ENCODE data around the gene GSTK1.

GSTK1 gene

GRCh38 chr7:143237366-143237765 is 25.9 kb upstream of the GSTK1 start:
- H4K91ac ChIP-seq (ENCODE audit: low read depth, low read length, poor library complexity), result no peak overlapping the region
- no peak overlapping the region for H3K23ac ChIP-seq (ENCODE audit: low read depth, low read length, poor library complexity)
- no peak overlapping the region for H3K4ac ChIP-seq (ENCODE audit: low read length)
- no peak overlapping the region for H2BK15ac ChIP-seq (ENCODE audit: low read length)
- no peak overlapping the region for H3K9ac ChIP-seq (ENCODE audit: low read depth, low read length, poor library complexity)
- no peak overlapping the region for H3K14ac ChIP-seq (ENCODE audit: low read length)
- H3K27ac ChIP-seq (replicated peaks; ENCODE audit: low read length), result no peak overlapping the region
- no peak overlapping the region for H2AFZ ChIP-seq (ENCODE audit: low read length)
- no peak for DNase-seq (ENCODE audit: low spot score)
- peaks cover 0 to 3% (median 0%) of the 10 kb centered on the region in 3 experiments for H3K27me3 ChIP-seq (ENCODE audit: control insufficient read depth in 3 of 3, insufficient read depth in 3 of 3, low read depth in 1 of 3, low read length in 3 of 3)
- peaks cover 0 to 1% of the 10 kb centered on the region in 2 donors for H3K4me1 ChIP-seq (ENCODE audit: control insufficient read depth in 2 of 2, insufficient read depth in 1 of 2, low read depth in 1 of 2, low read length in 2 of 2)
- no peak overlapping the region for H2BK12ac ChIP-seq (ENCODE audit: low read length)
- H3K79me1 ChIP-seq (ENCODE audit: low read depth, low read length), result no peaks in the 10 kb centered on the region
- no peak overlapping the region for H3K18ac ChIP-seq (ENCODE audit: low read length)
- peaks cover 0 to 5% of the 10 kb centered on the region in 2 donors for H3K9me3 ChIP-seq (replicated peaks in 1 of 2; ENCODE audit: control insufficient read depth in 2 of 2, insufficient read depth in 1 of 2, low read depth in 1 of 2, low read length in 2 of 2)
- H2BK5ac ChIP-seq (ENCODE audit: low read length), result no peak overlapping the region
- H4K8ac ChIP-seq (ENCODE audit: low read depth, low read length), result no peak overlapping the region
- no peak overlapping the region for H3K4me3 ChIP-seq (ENCODE audit: low read length in 2 of 2)
- no peak overlapping the region for H3K4me2 ChIP-seq (ENCODE audit: insufficient read depth, low read length, poor library complexity, severe bottlenecking)
- no peak overlapping the region for H2AK5ac ChIP-seq (ENCODE audit: low read depth, low read length)
- no peaks in the 10 kb centered on the region for H3K36me3 ChIP-seq (replicated peaks in 1 of 2; ENCODE audit: control insufficient read depth in 2 of 2, insufficient read depth in 2 of 2, low read length in 2 of 2)
- H2BK120ac ChIP-seq (ENCODE audit: low read depth, low read length), result no peak overlapping the region

GRCh38 chr7:143238289-143238980 is 24.8 kb upstream of the GSTK1 start:
- H2BK120ac ChIP-seq (ENCODE audit: low read depth, low read length), result no peak overlapping the region
- H2BK15ac ChIP-seq (ENCODE audit: low read length), result no peak overlapping the region
- H2BK12ac ChIP-seq (ENCODE audit: low read length), result no peak overlapping the region
- WGBS, 2 donors (ENCODE audit: extremely low coverage in 2 of 2, insufficient read length in 2 of 2, insufficient replicate concordance in 1 of 2), result no CpG with 5 or more reads among the region's 1 CpG
- peaks cover under 1 to 1% of the 10 kb centered on the region in 2 donors for H3K4me1 ChIP-seq (ENCODE audit: control insufficient read depth in 2 of 2, insufficient read depth in 1 of 2, low read depth in 1 of 2, low read length in 2 of 2)
- no peak overlapping the region for H2BK5ac ChIP-seq (ENCODE audit: low read length)
- no peak overlapping the region for H3K18ac ChIP-seq (ENCODE audit: low read length)
- H3K27me3 ChIP-seq (ENCODE audit: control insufficient read depth in 3 of 3, insufficient read depth in 3 of 3, low read depth in 1 of 3, low read length in 3 of 3), result peaks cover 0 to 3% (median 0%) of the 10 kb centered on the region in 3 experiments
- no peak overlapping the region for H2AK5ac ChIP-seq (ENCODE audit: low read depth, low read length)
- H4K91ac ChIP-seq (ENCODE audit: low read depth, low read length, poor library complexity), result no peak overlapping the region
- H4K8ac ChIP-seq (ENCODE audit: low read depth, low read length), result no peak overlapping the region
- no peak overlapping the region for H2AFZ ChIP-seq (ENCODE audit: low read length)
- H3K4ac ChIP-seq (ENCODE audit: low read length), result no peak overlapping the region
- H3K23ac ChIP-seq (ENCODE audit: low read depth, low read length, poor library complexity), result no peak overlapping the region
- no peaks in the 10 kb centered on the region for H3K79me1 ChIP-seq (ENCODE audit: low read depth, low read length)
- H3K9ac ChIP-seq (ENCODE audit: low read depth, low read length, poor library complexity), result no peak overlapping the region
- peaks cover 0 to 5% of the 10 kb centered on the region in 2 donors for H3K9me3 ChIP-seq (replicated peaks in 1 of 2; ENCODE audit: control insufficient read depth in 2 of 2, insufficient read depth in 1 of 2, low read depth in 1 of 2, low read length in 2 of 2)
- no peak overlapping the region for H3K4me2 ChIP-seq (ENCODE audit: insufficient read depth, low read length, poor library complexity, severe bottlenecking)
- H3K14ac ChIP-seq (ENCODE audit: low read length), result no peak overlapping the region
- no peak for DNase-seq (ENCODE audit: low spot score)
- H3K27ac ChIP-seq (replicated peaks; ENCODE audit: low read length), result no peak overlapping the region
- no peak overlapping the region for H3K4me3 ChIP-seq (ENCODE audit: low read length in 2 of 2)
- no peaks in the 10 kb centered on the region for H3K36me3 ChIP-seq (replicated peaks in 1 of 2; ENCODE audit: control insufficient read depth in 2 of 2, insufficient read depth in 2 of 2, low read length in 2 of 2)

GRCh38 chr7:143239813-143240212 is 23.4 kb upstream of the GSTK1 start:
- Histone ChIP-seq H3K9me3 (replicated peaks in 1 of 2; ENCODE audit: control insufficient read depth in 2 of 2, insufficient read depth in 1 of 2, low read depth in 1 of 2, low read length in 2 of 2) (peaks cover 0 to 5% of the 10 kb centered on the region in 2 donors), H2BK12ac (ENCODE audit: low read length) (no peak overlapping the region), H2AFZ (ENCODE audit: low read length) (no peak overlapping the region), H3K4me3 (ENCODE audit: low read length in 2 of 2) (no peak overlapping the region), H3K23ac (ENCODE audit: low read depth, low read length, poor library complexity) (no peak overlapping the region), H3K79me1 (ENCODE audit: low read depth, low read length) (no peaks in the 10 kb centered on the region), H3K4ac (ENCODE audit: low read length) (no peak overlapping the region), H2BK120ac (ENCODE audit: low read depth, low read length) (no peak overlapping the region), H3K18ac (ENCODE audit: low read length) (no peak overlapping the region), H2BK5ac (ENCODE audit: low read length) (no peak overlapping the region), H3K9ac (ENCODE audit: low read depth, low read length, poor library complexity) (no peak overlapping the region), H3K36me3 (replicated peaks in 1 of 2; ENCODE audit: control insufficient read depth in 2 of 2, insufficient read depth in 2 of 2, low read length in 2 of 2) (no peaks in the 10 kb centered on the region), H3K27ac (replicated peaks; ENCODE audit: low read length) (no peak overlapping the region), H4K91ac (ENCODE audit: low read depth, low read length, poor library complexity) (no peak overlapping the region), H2AK5ac (ENCODE audit: low read depth, low read length) (no peak overlapping the region), H2BK15ac (ENCODE audit: low read length) (no peak overlapping the region), H3K4me1 (ENCODE audit: control insufficient read depth in 2 of 2, insufficient read depth in 1 of 2, low read depth in 1 of 2, low read length in 2 of 2) (peaks cover 1 to 9% of the 10 kb centered on the region in 2 donors), H3K27me3 (ENCODE audit: control insufficient read depth in 3 of 3, insufficient read depth in 3 of 3, low read depth in 1 of 3, low read length in 3 of 3) (peaks cover 0 to 3% (median 0%) of the 10 kb centered on the region in 3 experiments), H3K14ac (ENCODE audit: low read length) (no peak overlapping the region), H3K4me2 (ENCODE audit: insufficient read depth, low read length, poor library complexity, severe bottlenecking) (no peak overlapping the region), H4K8ac (ENCODE audit: low read depth, low read length) (no peak overlapping the region)
- no peak for DNase-seq (ENCODE audit: low spot score)

GRCh38 chr7:143240291-143241168 is 22.7 kb upstream of the GSTK1 start:
- no peak overlapping the region for H4K8ac ChIP-seq (ENCODE audit: low read depth, low read length)
- no CpG with 5 or more reads among the region's 9 CpGs for WGBS, 2 donors (ENCODE audit: extremely low coverage in 2 of 2, insufficient read length in 2 of 2, insufficient replicate concordance in 1 of 2)
- H3K4me1 ChIP-seq (ENCODE audit: control insufficient read depth in 2 of 2, insufficient read depth in 1 of 2, low read depth in 1 of 2, low read length in 2 of 2), result peaks cover 1 to 9% of the 10 kb centered on the region in 2 donors
- H3K4ac ChIP-seq (ENCODE audit: low read length), result no peak overlapping the region
- no peak overlapping the region for H3K23ac ChIP-seq (ENCODE audit: low read depth, low read length, poor library complexity)
- DNase-seq (ENCODE audit: low spot score), result peak; percentile 63
- no peak overlapping the region for H3K14ac ChIP-seq (ENCODE audit: low read length)
- no peak overlapping the region for H4K91ac ChIP-seq (ENCODE audit: low read depth, low read length, poor library complexity)
- no peak overlapping the region for H3K4me3 ChIP-seq (ENCODE audit: low read length in 2 of 2)
- peaks cover 0 to 3% (median 0%) of the 10 kb centered on the region in 3 experiments for H3K27me3 ChIP-seq (ENCODE audit: control insufficient read depth in 3 of 3, insufficient read depth in 3 of 3, low read depth in 1 of 3, low read length in 3 of 3)
- no peak overlapping the region for H2AK5ac ChIP-seq (ENCODE audit: low read depth, low read length)
- H3K36me3 ChIP-seq (replicated peaks in 1 of 2; ENCODE audit: control insufficient read depth in 2 of 2, insufficient read depth in 2 of 2, low read length in 2 of 2), result no peaks in the 10 kb centered on the region
- H3K79me1 ChIP-seq (ENCODE audit: low read depth, low read length), result no peaks in the 10 kb centered on the region
- no peak overlapping the region for H3K9ac ChIP-seq (ENCODE audit: low read depth, low read length, poor library complexity)
- no peak overlapping the region for H2BK120ac ChIP-seq (ENCODE audit: low read depth, low read length)
- peak overlapping the region; percentile 49 for H2AFZ ChIP-seq (ENCODE audit: low read length)
- H3K9me3 ChIP-seq (replicated peaks in 1 of 2; ENCODE audit: control insufficient read depth in 2 of 2, insufficient read depth in 1 of 2, low read depth in 1 of 2, low read length in 2 of 2), result peaks cover 0 to 5% of the 10 kb centered on the region in 2 donors
- H2BK15ac ChIP-seq (ENCODE audit: low read length), result no peak overlapping the region
- H3K18ac ChIP-seq (ENCODE audit: low read length), result no peak overlapping the region
- H2BK5ac ChIP-seq (ENCODE audit: low read length), result no peak overlapping the region
- no peak overlapping the region for H2BK12ac ChIP-seq (ENCODE audit: low read length)
- no peak overlapping the region for H3K27ac ChIP-seq (replicated peaks; ENCODE audit: low read length)
- H3K4me2 ChIP-seq (ENCODE audit: insufficient read depth, low read length, poor library complexity, severe bottlenecking), result no peak overlapping the region
